OCI-LY7 (cell line): ENCODE measurements around the gene IQCH. TPM values are rescaled to one million over a fixed set of nuclear protein-coding genes. Genes with fewer than 3 reads are reported as not detected.

Experiments
- BruUV-seq: library from RNA; stranded (reverse); fragments of 400-500 nt; replicated peaks from 2 replicates; lab custom pipeline; 2021; lab: Mats Ljungman, UMichigan
- CTCF ChIA-PET: fragments of 300-600 bp; sonication (Branson Sonifier 250); formaldehyde crosslinking; loops from one replicate; lab custom pipeline; 2022; ENCODE audit warnings: antibody characterized with exemption; ENCODE audit not compliant: unreplicated experiment; lab: Charles Lee
- POLR2A ChIA-PET: fragments of 300-600 bp; sonication (Branson Sonifier 250); formaldehyde crosslinking; loops from one replicate; lab custom pipeline; 2022; ENCODE audit warnings: antibody characterized with exemption; lab: Charles Lee
- DNase-seq: peaks from one replicate; pipeline ENCODE4 v3.0.0-alpha.2; 2015; ENCODE audit warnings: low spot score
- H2AFZ ChIP-seq: fragments of 200-600 bp; sonication (generic), shearing (Covaris generic); 2 replicates; pipeline ENCODE4 v1.6.1; 2014; ENCODE audit warnings: mild to moderate bottlenecking, antibody characterized with exemption, low read length, moderate library complexity
- H3K27ac ChIP-seq: fragments of 200-600 bp; sonication (generic); 2 replicates; pipeline ENCODE4 v1.5.1; 2014; ENCODE audit warnings: mixed run types, low read depth, mild to moderate bottlenecking, moderate library complexity, low read length, inconsistent platforms; ENCODE audit not compliant: poor library complexity, severe bottlenecking
- H3K36me3 ChIP-seq: fragments of 200-600 bp; sonication (generic); 2 replicates; pipeline ENCODE4 v1.6.1; 2014; ENCODE audit warnings: mild to moderate bottlenecking, antibody characterized with exemption, low read length, moderate library complexity, mixed read lengths; ENCODE audit not compliant: insufficient read depth
- H3K4me1 ChIP-seq: fragments of 200-600 bp; sonication (generic); 2 replicates; pipeline ENCODE4 v1.5.1; 2014; ENCODE audit warnings: mild to moderate bottlenecking, low read length; ENCODE audit not compliant: insufficient read depth, poor library complexity, severe bottlenecking
- H3K4me2 ChIP-seq: fragments of 200-600 bp; sonication (generic); 2 replicates; pipeline ENCODE4 v1.6.1; 2014; ENCODE audit warnings: mild to moderate bottlenecking, low read length
- H3K4me3 ChIP-seq: fragments of 200-600 bp; sonication (generic); 2 replicates; pipeline ENCODE4 v1.5.1; 2014; ENCODE audit warnings: mild to moderate bottlenecking, low read depth, low read length; ENCODE audit not compliant: poor library complexity, severe bottlenecking
- H3K79me2 ChIP-seq: fragments of 200-600 bp; sonication (generic); 2 replicates; pipeline ENCODE4 v1.6.1; 2016; ENCODE audit warnings: low read depth, mild to moderate bottlenecking, low read length, moderate library complexity, mixed read lengths; ENCODE audit not compliant: insufficient read depth
- H3K9me2 ChIP-seq: fragments of 200-600 bp; sonication (generic); 2 replicates; pipeline ENCODE4 v1.6.1; 2016; ENCODE audit warnings: mild to moderate bottlenecking, low read length, mixed read lengths; ENCODE audit not compliant: insufficient read depth
- H3K9me3 ChIP-seq: fragments of 200-600 bp; sonication (generic); 2 replicates; pipeline ENCODE4 v1.6.1; 2014; ENCODE audit warnings: mild to moderate bottlenecking, mixed run types, low read length, mixed read lengths
- H4K20me1 ChIP-seq: fragments of 200-600 bp; sonication (generic); 2 replicates; pipeline ENCODE4 v1.6.1; 2014; ENCODE audit warnings: mild to moderate bottlenecking, antibody characterized with exemption, low read length, moderate library complexity, mixed read lengths; ENCODE audit not compliant: insufficient read depth
- EZH2phosphoT487 ChIP-seq: fragments of 200-600 bp; sonication (generic); IDR thresholded peaks from 2 replicates; pipeline ENCODE4 v1.6.1; 2018; ENCODE audit warnings: low read depth, borderline replicate concordance, mild to moderate bottlenecking, mixed run types, antibody characterized with exemption, low read length, moderate library complexity, mixed read lengths
- intact Hi-C: fragments of 100-400 bp; cut with micrococcal nuclease; formaldehyde crosslinking; loops from one replicate; pipeline ENCODE4 v1.10.0; 2022; ENCODE audit not compliant: unreplicated experiment
- total RNA-seq, 2 experiments: library from RNA; depleted of rRNA in 1 of 2; stranded (reverse); fragments of >200 nt in 1 of 2; shearing (Covaris generic) in 1 of 2; gene quantifications; 2 replicates each; pipeline ENCODE4 v1.2.3, GENCODE V29; 2014 to 2022
- TF ChIP-seq, protein P1 (sequence below): fragments of 200-600 bp; sonication (generic); conservative IDR thresholded peaks from 2 replicates; pipeline ENCODE4 v1.5.1; 2014; ENCODE audit warnings: mild to moderate bottlenecking, antibody characterized with exemption, low read length, moderate library complexity, mixed read lengths

IQCH gene
- total RNA-seq, 2 experiments from 2014 or later, result 3.9 to 5.8 TPM

- Histone ChIP-seq H3K9me2 (no peaks in the 10 kb centered on the region), H3K36me3 (no peaks in the 10 kb centered on the region), H3K4me3 (no peak overlapping the region), H3K4me1 (no peaks in the 10 kb centered on the region), H3K9me3 (no peaks in the 10 kb centered on the region), H2AFZ (no peak overlapping the region), H3K27ac (no peak overlapping the region), H4K20me1 (no peaks in the 10 kb centered on the region), H3K4me2 (no peak overlapping the region), H3K79me2 (no peaks in the 10 kb centered on the region)
- POLR2A ChIA-PET, result no interaction called here
- no peak for TF ChIP-seq EZH2phosphoT487
- TF ChIP-seq, protein P1, sequence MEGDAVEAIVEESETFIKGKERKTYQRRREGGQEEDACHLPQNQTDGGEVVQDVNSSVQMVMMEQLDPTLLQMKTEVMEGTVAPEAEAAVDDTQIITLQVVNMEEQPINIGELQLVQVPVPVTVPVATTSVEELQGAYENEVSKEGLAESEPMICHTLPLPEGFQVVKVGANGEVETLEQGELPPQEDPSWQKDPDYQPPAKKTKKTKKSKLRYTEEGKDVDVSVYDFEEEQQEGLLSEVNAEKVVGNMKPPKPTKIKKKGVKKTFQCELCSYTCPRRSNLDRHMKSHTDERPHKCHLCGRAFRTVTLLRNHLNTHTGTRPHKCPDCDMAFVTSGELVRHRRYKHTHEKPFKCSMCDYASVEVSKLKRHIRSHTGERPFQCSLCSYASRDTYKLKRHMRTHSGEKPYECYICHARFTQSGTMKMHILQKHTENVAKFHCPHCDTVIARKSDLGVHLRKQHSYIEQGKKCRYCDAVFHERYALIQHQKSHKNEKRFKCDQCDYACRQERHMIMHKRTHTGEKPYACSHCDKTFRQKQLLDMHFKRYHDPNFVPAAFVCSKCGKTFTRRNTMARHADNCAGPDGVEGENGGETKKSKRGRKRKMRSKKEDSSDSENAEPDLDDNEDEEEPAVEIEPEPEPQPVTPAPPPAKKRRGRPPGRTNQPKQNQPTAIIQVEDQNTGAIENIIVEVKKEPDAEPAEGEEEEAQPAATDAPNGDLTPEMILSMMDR, result no peak
- intact Hi-C loops, result no loop called here
- no TSS peak for BruUV-seq
- CTCF ChIA-PET, result no interaction called here
- no peak for DNase-seq
Observed at GRCh38 chr15:67379530-67379929, 124.9 kb downstream of the IQCH start.

- no peaks in the 10 kb centered on the region for H4K20me1 ChIP-seq
- no peak overlapping the region for H3K4me3 ChIP-seq
- TF ChIP-seq, protein P1, result no peak
- TF ChIP-seq EZH2phosphoT487, result no peak
- H3K36me3 ChIP-seq, result no peaks in the 10 kb centered on the region
- H3K4me2 ChIP-seq, result no peak overlapping the region
- no peaks in the 10 kb centered on the region for H3K4me1 ChIP-seq
- no peaks in the 10 kb centered on the region for H3K9me2 ChIP-seq
- POLR2A ChIA-PET, result no interaction called here
- BruUV-seq, result no TSS peak
- no peak for DNase-seq
- no peak overlapping the region for H2AFZ ChIP-seq
- CTCF ChIA-PET, result no interaction called here
- intact Hi-C loops, result no loop called here
- H3K9me3 ChIP-seq, result no peaks in the 10 kb centered on the region
- H3K27ac ChIP-seq, result no peak overlapping the region
- H3K79me2 ChIP-seq, result no peaks in the 10 kb centered on the region
Observed at GRCh38 chr15:67380921-67381320, 126.3 kb downstream of the IQCH start.

DNA sequence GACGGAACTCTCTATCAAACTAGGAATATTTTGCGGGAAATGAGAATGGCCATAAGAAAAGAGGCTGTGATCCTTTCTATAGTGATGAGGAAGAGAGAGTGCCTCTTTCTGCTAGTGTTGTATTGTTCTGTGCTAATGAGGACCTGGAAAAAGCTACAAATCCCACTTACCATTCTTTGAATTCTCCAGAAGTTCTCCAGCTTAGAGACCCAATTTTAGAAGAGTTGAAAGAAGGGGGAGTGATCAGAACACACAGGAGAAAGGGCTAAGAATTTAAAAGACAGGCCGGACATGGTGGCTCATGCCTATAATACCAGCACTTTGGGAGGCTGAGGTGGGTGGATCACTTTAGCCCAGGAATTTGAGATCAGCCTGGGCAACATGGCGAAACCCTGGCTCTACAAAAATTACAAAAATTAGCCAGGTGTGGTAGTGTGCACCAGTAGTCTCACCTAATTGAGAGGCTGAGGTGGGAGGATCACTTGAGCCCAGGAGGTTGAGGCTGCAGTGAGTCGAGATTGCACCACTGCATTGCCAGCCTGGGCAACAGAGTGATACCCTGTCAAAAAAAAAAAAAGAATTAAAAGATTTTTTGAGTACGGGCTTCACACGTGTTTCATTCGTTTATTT, 126.9 kb downstream of the IQCH start:
- CTCF ChIA-PET, result no interaction called here
- Histone ChIP-seq H3K27ac (no peak overlapping the region), H4K20me1 (no peaks in the 10 kb centered on the region), H3K79me2 (no peaks in the 10 kb centered on the region), H2AFZ (no peak overlapping the region), H3K9me2 (no peaks in the 10 kb centered on the region), H3K9me3 (no peaks in the 10 kb centered on the region), H3K4me2 (no peak overlapping the region), H3K36me3 (no peaks in the 10 kb centered on the region), H3K4me3 (no peak overlapping the region), H3K4me1 (no peaks in the 10 kb centered on the region)
- no TSS peak for BruUV-seq
- POLR2A ChIA-PET, result no interaction called here
- DNase-seq, result no peak
- intact Hi-C loops, result no loop called here
- TF ChIP-seq EZH2phosphoT487, result no peak
- TF ChIP-seq, protein P1, result no peak
